ENCODE measurements around the gene ANKLE1. TPM values are rescaled to one million over a fixed set of nuclear protein-coding genes. Genes with fewer than 3 reads are reported as not detected.

ANKLE1 gene
- polyA plus RNA-seq, 1 experiment = 0.33 TPM

DNA sequence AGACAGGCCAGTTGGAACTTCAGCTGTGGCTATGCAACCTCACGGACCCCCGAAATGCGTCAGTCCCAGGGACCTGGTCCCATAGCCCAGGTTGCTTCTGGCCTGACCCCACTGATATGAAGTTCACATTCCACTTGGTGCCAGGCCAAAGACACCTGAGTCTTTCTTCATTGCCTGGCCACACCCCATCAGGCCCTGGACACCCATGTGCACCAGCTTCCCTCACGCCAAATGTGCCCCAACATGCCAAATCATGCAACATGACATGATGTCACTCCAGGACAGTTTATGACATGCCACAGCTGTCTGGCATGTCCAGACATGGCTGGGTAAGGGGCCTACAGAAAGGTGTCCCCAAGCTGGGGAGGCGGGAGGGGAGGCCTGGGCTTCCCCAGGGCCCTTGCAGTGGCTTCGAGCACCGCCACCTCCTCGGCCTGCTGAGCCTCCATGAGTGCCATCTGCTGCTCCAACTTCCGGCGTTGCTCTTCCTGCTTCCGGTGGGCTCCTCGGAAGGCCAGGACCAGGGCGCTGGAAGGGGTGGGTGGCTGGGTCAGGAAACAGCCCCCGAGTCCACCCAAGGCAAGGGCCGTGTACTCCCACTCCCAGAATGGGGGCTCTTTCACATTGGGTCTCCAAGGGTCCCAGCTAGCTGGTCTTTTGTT, 31.7 kb upstream of the ANKLE1 start:
- POLR2A ChIA-PET = no interaction called here
- CTCF ChIA-PET = interaction anchor here (0.5 kb wide), 1 partner anchor 10 kb away, joined by 3 read pairs; no protein-coding TSS in a partner anchor
- H3K27ac ChIP-seq (ENCODE audit: low read depth, low read length) = no peak overlapping the region

DNA sequence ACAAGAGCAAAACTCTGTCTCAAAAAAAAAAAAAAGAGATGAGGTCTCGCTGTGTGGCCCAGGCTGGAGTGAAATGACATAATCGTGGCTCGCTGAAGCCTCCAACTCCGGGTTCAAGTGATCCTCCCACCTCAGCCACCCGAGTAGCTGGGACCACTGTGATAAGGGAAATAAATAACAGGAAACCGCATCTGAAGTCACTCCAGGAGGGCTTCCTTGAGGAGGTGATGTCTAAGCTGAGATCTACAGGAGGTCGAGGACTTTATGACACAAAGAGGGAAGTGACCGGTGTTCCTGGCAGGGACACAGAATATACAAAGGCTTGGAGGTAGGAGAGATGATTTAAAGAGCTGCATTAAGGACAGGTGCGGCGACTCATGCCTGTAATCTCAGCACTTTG, 27.1 kb upstream of the ANKLE1 start:
- ChIA-PET POLR2A (no interaction called here), CTCF (interaction anchor here (1.2 to 1.3 kb wide), 2 partner anchors 18 to 27 kb away, joined by 4 to 5 read pairs; partner anchors contain the start of gene ANKLE1)
- DNase-seq (ENCODE audit: low read depth, low spot score) = no peak
- H3K4me3 ChIP-seq (ENCODE audit: low read depth, low read length) = no peak overlapping the region
- H3K27ac ChIP-seq (ENCODE audit: low read depth, low read length) = no peak overlapping the region
- peaks cover 11% of the 10 kb centered on the region for H3K9me3 ChIP-seq (ENCODE audit: control insufficient read depth, insufficient read depth, low read length)
- TF ChIP-seq, protein P1, sequence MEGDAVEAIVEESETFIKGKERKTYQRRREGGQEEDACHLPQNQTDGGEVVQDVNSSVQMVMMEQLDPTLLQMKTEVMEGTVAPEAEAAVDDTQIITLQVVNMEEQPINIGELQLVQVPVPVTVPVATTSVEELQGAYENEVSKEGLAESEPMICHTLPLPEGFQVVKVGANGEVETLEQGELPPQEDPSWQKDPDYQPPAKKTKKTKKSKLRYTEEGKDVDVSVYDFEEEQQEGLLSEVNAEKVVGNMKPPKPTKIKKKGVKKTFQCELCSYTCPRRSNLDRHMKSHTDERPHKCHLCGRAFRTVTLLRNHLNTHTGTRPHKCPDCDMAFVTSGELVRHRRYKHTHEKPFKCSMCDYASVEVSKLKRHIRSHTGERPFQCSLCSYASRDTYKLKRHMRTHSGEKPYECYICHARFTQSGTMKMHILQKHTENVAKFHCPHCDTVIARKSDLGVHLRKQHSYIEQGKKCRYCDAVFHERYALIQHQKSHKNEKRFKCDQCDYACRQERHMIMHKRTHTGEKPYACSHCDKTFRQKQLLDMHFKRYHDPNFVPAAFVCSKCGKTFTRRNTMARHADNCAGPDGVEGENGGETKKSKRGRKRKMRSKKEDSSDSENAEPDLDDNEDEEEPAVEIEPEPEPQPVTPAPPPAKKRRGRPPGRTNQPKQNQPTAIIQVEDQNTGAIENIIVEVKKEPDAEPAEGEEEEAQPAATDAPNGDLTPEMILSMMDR (IDR thresholded peaks at IDR 0.05; ENCODE audit: low read depth, low read length) = no peak
- peaks cover 4% of the 10 kb centered on the region for H3K27me3 ChIP-seq (ENCODE audit: control insufficient read depth, insufficient read depth, low read length)

More for the DNA sequence above, 31.7 kb upstream of the ANKLE1 start:
- H3K4me3 ChIP-seq (ENCODE audit: low read depth, low read length) = no peak overlapping the region
- no peaks in the 10 kb centered on the region for H3K27me3 ChIP-seq (ENCODE audit: control insufficient read depth, insufficient read depth, low read length)
- no peak for DNase-seq (ENCODE audit: low read depth, low spot score)
- no peaks in the 10 kb centered on the region for H3K9me3 ChIP-seq (ENCODE audit: control insufficient read depth, insufficient read depth, low read length)
- TF ChIP-seq, protein P1 (IDR thresholded peaks at IDR 0.05; ENCODE audit: low read depth, low read length) = no peak

DNA sequence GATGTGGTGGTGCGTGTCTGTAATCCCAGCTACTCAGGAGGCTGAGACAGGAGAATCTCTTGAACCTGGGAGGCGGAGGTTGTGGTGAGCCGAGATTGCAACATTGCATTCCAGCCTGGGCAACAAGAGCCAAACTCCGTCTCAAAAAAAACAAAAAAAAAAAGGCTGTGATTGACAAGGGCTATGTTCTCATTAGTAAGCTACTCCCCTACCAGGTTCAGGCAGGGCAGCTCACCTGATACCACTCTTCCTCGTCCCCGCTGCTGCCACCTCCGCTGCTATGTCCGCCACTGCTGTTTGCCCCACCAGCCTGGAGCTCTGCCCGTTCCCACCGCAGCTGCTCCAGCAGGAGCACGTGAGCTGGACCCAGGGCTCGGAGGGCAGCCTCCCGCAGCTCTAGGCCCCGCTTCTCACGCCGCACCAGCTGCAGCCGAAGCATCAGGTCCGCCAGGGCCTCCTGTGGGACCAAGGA, 26.5 kb upstream of the ANKLE1 start:
- DNase-seq (ENCODE audit: low read depth, low spot score) = no peak
- POLR2A ChIA-PET = no interaction called here

DNA sequence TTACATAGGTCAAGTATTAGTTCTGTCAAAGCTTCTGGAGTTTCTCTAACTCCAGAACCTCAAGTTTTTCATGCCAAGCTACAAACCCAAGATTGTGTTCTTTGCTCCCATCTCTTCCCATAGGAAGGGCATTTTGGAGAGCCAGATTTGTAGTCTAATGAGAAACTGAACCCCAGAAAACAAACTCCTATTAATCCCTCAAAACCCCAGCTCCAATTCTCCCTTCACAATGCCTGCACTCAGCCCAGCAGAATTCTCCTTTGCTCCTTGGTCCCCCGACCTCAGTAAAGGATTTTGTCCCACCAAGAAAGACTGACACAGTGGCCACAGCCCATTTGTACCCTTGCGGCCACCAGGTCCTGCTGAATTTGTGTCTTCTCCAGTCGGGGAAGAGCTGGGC, 25.6 kb upstream of the ANKLE1 start:
- Histone ChIP-seq H3K9me3 (ENCODE audit: control insufficient read depth, insufficient read depth, low read length) (peaks cover 17% of the 10 kb centered on the region), H3K27me3 (ENCODE audit: control insufficient read depth, insufficient read depth, low read length) (peaks cover 8% of the 10 kb centered on the region), H3K27ac (ENCODE audit: low read depth, low read length) (no peak overlapping the region), H3K4me3 (ENCODE audit: low read depth, low read length) (no peak overlapping the region)
- no peak for DNase-seq (ENCODE audit: low read depth, low spot score)
- POLR2A ChIA-PET = no interaction called here
- CTCF ChIA-PET = no interaction called here
- TF ChIP-seq, protein P1 (IDR thresholded peaks at IDR 0.05; ENCODE audit: low read depth, low read length) = no peak

More for the DNA sequence above, 26.5 kb upstream of the ANKLE1 start:
- H3K9me3 ChIP-seq (ENCODE audit: control insufficient read depth, insufficient read depth, low read length) = peaks cover 16% of the 10 kb centered on the region
- peaks cover 8% of the 10 kb centered on the region for H3K27me3 ChIP-seq (ENCODE audit: control insufficient read depth, insufficient read depth, low read length)
- TF ChIP-seq, protein P1 (IDR thresholded peaks at IDR 0.05; ENCODE audit: low read depth, low read length) = no peak
- H3K27ac ChIP-seq (ENCODE audit: low read depth, low read length) = no peak overlapping the region
- CTCF ChIA-PET = interaction anchor here (1.2 to 1.3 kb wide), 2 partner anchors 19 to 27 kb away, joined by 4 to 5 read pairs; partner anchors contain the start of gene ANKLE1
- H3K4me3 ChIP-seq (ENCODE audit: low read depth, low read length) = no peak overlapping the region

DNA sequence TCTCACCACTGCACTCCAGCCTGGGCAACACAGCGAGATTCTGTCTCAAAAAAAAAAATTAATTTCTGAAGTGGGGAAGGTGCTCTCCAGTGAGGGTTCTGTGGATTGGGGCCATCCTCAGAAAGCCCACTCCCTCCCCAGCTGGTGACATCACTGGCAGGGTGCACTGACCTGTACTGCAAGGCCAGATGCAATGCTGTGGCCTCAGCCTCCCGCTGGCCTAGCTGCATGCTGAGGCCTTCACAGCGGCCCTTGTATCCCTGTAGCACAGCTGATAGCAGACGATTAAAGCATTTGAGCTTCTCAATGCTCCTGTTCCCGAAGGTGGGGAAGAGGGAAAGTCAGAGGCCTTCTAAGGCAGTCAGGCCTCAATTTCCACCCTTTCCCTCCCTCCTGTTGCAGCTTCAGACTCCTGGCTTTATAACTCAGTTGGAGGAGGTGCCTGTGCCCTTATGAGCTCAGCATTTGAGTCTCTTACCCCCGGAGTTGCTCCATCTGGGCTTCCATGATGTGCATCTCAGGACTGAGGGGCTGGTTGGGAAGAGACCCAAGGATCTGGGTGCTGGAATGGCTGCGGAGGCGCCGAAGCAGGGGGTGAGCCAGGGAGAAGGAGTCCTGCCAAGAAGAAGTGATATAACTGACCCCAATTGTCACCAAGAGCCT, 22.5 kb upstream of the ANKLE1 start:
- Histone ChIP-seq H3K27ac (ENCODE audit: low read depth, low read length) (no peak overlapping the region), H3K27me3 (ENCODE audit: control insufficient read depth, insufficient read depth, low read length) (peaks cover 8% of the 10 kb centered on the region), H3K9me3 (ENCODE audit: control insufficient read depth, insufficient read depth, low read length) (peaks cover 17% of the 10 kb centered on the region), H3K4me3 (ENCODE audit: low read depth, low read length) (no peak overlapping the region)
- no peak for DNase-seq (ENCODE audit: low read depth, low spot score)
- ChIA-PET CTCF (interaction anchor here (0.6 to 1.9 kb wide), 5 partner anchors 9 to 493 kb away, joined by 3 to 7 read pairs (median 3); no protein-coding TSS in a partner anchor), POLR2A (no interaction called here)
- TF ChIP-seq, protein P1 (IDR thresholded peaks at IDR 0.05; ENCODE audit: low read depth, low read length) = no peak

Data from AG04450 (cell line).